ENCODE data around the gene NTF4. TPM values are rescaled to one million over a fixed set of nuclear protein-coding genes. Genes with fewer than 3 reads are reported as not detected.

The NTF4 gene
- total and polyA plus RNA-seq, 2 experiments from 2014 or later, result 0.94 to 2.7 TPM

DNA sequence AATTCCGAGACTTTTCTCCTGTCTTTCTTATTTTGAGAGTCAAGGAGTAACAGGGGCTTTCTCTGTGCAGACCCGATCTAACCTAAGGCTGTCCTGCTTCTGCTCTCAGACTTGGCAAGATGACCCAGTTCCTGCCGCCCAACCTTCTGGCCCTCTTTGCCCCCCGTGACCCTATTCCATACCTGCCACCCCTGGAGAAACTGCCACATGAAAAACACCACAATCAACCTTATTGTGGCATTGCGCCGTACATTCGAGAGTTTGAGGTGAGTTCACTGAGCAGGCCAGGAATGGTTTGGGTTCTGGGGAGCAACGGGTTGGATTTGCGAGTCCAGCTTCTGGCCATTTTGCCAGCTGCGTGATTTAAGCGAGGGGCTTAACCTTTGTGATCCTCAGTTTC, 21.7 kb upstream of the NTF4 start (continued):
- TF ChIP-seq EZH2 (IDR thresholded peaks at IDR 0.05; ENCODE audit: low read depth, unreplicated experiment), result no peak
- TF ChIP-seq, protein P1, sequence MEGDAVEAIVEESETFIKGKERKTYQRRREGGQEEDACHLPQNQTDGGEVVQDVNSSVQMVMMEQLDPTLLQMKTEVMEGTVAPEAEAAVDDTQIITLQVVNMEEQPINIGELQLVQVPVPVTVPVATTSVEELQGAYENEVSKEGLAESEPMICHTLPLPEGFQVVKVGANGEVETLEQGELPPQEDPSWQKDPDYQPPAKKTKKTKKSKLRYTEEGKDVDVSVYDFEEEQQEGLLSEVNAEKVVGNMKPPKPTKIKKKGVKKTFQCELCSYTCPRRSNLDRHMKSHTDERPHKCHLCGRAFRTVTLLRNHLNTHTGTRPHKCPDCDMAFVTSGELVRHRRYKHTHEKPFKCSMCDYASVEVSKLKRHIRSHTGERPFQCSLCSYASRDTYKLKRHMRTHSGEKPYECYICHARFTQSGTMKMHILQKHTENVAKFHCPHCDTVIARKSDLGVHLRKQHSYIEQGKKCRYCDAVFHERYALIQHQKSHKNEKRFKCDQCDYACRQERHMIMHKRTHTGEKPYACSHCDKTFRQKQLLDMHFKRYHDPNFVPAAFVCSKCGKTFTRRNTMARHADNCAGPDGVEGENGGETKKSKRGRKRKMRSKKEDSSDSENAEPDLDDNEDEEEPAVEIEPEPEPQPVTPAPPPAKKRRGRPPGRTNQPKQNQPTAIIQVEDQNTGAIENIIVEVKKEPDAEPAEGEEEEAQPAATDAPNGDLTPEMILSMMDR (conservative IDR thresholded peaks at IDR 0.05; ENCODE audit: low read depth in 2 of 2), result no peak
- no peak for TF ChIP-seq JUNB (IDR thresholded peaks at IDR 0.05; ENCODE audit: unreplicated experiment)
- no peak for TF ChIP-seq NANOG (IDR thresholded peaks at IDR 0.05; ENCODE audit: borderline replicate concordance)

GRCh38 chr19:49085868-49086232, 21.2 kb upstream of the NTF4 start:
- H3K4me2 ChIP-seq, result peak overlapping the region; percentile 89
- peaks cover 13% of the 10 kb centered on the region for H3K4me1 ChIP-seq (ENCODE audit: insufficient read depth)
- H3K27ac Mint-ChIP-seq, result peak overlapping the region; percentile 96
- H3K9me2 ChIP-seq (ENCODE audit: insufficient read depth), result no peaks in the 10 kb centered on the region
- H2AFZ ChIP-seq, result peak overlapping the region; percentile 94
- ATAC-seq (peak; percentile 18), DNase-seq (ENCODE audit: low spot score) (no peak)
- H3K4me1 Mint-ChIP-seq, result peaks cover 16% of the 10 kb centered on the region
- H3K36me3 ChIP-seq (ENCODE audit: insufficient read depth), result peaks cover 35% of the 10 kb centered on the region
- peaks cover 44% of the 10 kb centered on the region for H3K36me3 Mint-ChIP-seq (ENCODE audit: low read depth)
- peak overlapping the region; percentile 93 for H3K27ac ChIP-seq (ENCODE audit: low read depth)
- H3K27me3 ChIP-seq (ENCODE audit: insufficient read depth), result no peaks in the 10 kb centered on the region
- H3K79me2 ChIP-seq (replicated peaks; ENCODE audit: insufficient read depth), result peaks cover 49% of the 10 kb centered on the region
- H3K4me3 ChIP-seq, result peak overlapping the region; percentile 86
- peaks cover 14% of the 10 kb centered on the region for H3K27me3 Mint-ChIP-seq (ENCODE audit: insufficient read depth, low read depth, poor library complexity)
- peak overlapping the region; percentile 98 for H3K4me3 Mint-ChIP-seq
- H3K9me3 Mint-ChIP-seq, result peaks cover 3% of the 10 kb centered on the region; the same call in 2 of the 3 replicates
- peaks cover 19% of the 10 kb centered on the region for H3F3A ChIP-seq (replicated peaks; ENCODE audit: low read depth)
- H4K20me1 ChIP-seq (replicated peaks; ENCODE audit: insufficient read depth), result peaks cover 38% of the 10 kb centered on the region
- TF ChIP-seq, protein P2, sequence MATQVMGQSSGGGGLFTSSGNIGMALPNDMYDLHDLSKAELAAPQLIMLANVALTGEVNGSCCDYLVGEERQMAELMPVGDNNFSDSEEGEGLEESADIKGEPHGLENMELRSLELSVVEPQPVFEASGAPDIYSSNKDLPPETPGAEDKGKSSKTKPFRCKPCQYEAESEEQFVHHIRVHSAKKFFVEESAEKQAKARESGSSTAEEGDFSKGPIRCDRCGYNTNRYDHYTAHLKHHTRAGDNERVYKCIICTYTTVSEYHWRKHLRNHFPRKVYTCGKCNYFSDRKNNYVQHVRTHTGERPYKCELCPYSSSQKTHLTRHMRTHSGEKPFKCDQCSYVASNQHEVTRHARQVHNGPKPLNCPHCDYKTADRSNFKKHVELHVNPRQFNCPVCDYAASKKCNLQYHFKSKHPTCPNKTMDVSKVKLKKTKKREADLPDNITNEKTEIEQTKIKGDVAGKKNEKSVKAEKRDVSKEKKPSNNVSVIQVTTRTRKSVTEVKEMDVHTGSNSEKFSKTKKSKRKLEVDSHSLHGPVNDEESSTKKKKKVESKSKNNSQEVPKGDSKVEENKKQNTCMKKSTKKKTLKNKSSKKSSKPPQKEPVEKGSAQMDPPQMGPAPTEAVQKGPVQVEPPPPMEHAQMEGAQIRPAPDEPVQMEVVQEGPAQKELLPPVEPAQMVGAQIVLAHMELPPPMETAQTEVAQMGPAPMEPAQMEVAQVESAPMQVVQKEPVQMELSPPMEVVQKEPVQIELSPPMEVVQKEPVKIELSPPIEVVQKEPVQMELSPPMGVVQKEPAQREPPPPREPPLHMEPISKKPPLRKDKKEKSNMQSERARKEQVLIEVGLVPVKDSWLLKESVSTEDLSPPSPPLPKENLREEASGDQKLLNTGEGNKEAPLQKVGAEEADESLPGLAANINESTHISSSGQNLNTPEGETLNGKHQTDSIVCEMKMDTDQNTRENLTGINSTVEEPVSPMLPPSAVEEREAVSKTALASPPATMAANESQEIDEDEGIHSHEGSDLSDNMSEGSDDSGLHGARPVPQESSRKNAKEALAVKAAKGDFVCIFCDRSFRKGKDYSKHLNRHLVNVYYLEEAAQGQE (IDR thresholded peaks at IDR 0.05; ENCODE audit: unreplicated experiment), result no peak
- TF ChIP-seq NANOG (IDR thresholded peaks at IDR 0.05; ENCODE audit: borderline replicate concordance) (no peak), POLR2AphosphoS5 (IDR thresholded peaks at IDR 0.05; ENCODE audit: low read depth) (no peak), ZNF114 (CRISPR knock-in tag; IDR thresholded peaks at IDR 0.05) (no peak), JUNB (IDR thresholded peaks at IDR 0.05; ENCODE audit: unreplicated experiment) (no peak), ZNF331 (CRISPR knock-in tag; IDR thresholded peaks at IDR 0.05; ENCODE audit: low read depth) (no peak), ZNF462 (CRISPR knock-in tag; IDR thresholded peaks at IDR 0.05) (no peak)
- TF ChIP-seq, protein P3, sequence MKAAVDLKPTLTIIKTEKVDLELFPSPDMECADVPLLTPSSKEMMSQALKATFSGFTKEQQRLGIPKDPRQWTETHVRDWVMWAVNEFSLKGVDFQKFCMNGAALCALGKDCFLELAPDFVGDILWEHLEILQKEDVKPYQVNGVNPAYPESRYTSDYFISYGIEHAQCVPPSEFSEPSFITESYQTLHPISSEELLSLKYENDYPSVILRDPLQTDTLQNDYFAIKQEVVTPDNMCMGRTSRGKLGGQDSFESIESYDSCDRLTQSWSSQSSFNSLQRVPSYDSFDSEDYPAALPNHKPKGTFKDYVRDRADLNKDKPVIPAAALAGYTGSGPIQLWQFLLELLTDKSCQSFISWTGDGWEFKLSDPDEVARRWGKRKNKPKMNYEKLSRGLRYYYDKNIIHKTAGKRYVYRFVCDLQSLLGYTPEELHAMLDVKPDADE (IDR thresholded peaks at IDR 0.05), result no peak
- TF ChIP-seq, protein P1 (conservative IDR thresholded peaks at IDR 0.05; ENCODE audit: low read depth in 2 of 2), result no peak
